ENCODE results near the gene SPTAN1. TPM values are rescaled to one million over a fixed set of nuclear protein-coding genes. Genes with fewer than 3 reads are reported as not detected.

Gene SPTAN1
- total RNA-seq, 1 experiment from 2014 or later = 124 TPM

DNA sequence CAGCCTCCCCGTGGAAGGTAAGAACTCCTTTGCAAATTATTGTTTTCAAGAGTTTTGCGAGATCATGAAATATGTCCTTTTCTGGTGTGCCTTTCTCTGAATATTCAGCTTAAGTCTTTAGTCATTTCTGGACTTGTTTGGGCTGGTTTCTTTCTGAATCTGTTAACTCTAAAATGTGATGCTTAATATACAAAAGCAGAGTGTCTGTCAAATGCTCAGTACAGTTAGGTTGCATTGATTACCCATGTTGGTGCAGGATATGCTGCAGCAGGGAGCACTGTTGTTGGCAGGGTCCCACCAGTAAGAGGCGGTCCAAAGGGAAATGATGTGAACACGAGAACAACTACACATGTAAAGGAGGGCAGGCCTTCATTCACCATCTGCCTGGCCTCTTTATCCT is 47.7 kb downstream of the SPTAN1 start:
- DNase-seq = no peak
- no peak overlapping the region for H3K4me3 ChIP-seq (ENCODE audit: insufficient read depth, low read depth, low read length)
- peaks cover 32% of the 10 kb centered on the region for H3K36me3 ChIP-seq (replicated peaks; ENCODE audit: control insufficient read depth, insufficient read depth, low read length)
- no peaks in the 10 kb centered on the region for H3K27me3 ChIP-seq (ENCODE audit: control insufficient read depth, insufficient read depth, low read length)

- DNase-seq = no peak
- peaks cover 45% of the 10 kb centered on the region for H3K36me3 ChIP-seq (replicated peaks; ENCODE audit: control insufficient read depth, insufficient read depth, low read length)
- no peak overlapping the region for H3K4me3 ChIP-seq (ENCODE audit: insufficient read depth, low read depth, low read length)
- H3K27me3 ChIP-seq (ENCODE audit: control insufficient read depth, insufficient read depth, low read length) = no peaks in the 10 kb centered on the region
Measured at GRCh38 chr9:128603697-128604096, 51.3 kb downstream of the SPTAN1 start.

GRCh38 chr9:128607642-128608350 is 55.4 kb downstream of the SPTAN1 start:
- DNase-seq = no peak
- Histone ChIP-seq H3K4me3 (ENCODE audit: insufficient read depth, low read depth, low read length) (no peak overlapping the region), H3K27me3 (ENCODE audit: control insufficient read depth, insufficient read depth, low read length) (no peaks in the 10 kb centered on the region), H3K36me3 (replicated peaks; ENCODE audit: control insufficient read depth, insufficient read depth, low read length) (peaks cover 52% of the 10 kb centered on the region)

- no peak for DNase-seq
- Histone ChIP-seq H3K36me3 (replicated peaks; ENCODE audit: control insufficient read depth, insufficient read depth, low read length) (peaks cover 52% of the 10 kb centered on the region), H3K27me3 (ENCODE audit: control insufficient read depth, insufficient read depth, low read length) (no peaks in the 10 kb centered on the region), H3K4me3 (ENCODE audit: insufficient read depth, low read depth, low read length) (no peak overlapping the region)
Measured at GRCh38 chr9:128610897-128611296, 58.5 kb downstream of the SPTAN1 start.

DNA sequence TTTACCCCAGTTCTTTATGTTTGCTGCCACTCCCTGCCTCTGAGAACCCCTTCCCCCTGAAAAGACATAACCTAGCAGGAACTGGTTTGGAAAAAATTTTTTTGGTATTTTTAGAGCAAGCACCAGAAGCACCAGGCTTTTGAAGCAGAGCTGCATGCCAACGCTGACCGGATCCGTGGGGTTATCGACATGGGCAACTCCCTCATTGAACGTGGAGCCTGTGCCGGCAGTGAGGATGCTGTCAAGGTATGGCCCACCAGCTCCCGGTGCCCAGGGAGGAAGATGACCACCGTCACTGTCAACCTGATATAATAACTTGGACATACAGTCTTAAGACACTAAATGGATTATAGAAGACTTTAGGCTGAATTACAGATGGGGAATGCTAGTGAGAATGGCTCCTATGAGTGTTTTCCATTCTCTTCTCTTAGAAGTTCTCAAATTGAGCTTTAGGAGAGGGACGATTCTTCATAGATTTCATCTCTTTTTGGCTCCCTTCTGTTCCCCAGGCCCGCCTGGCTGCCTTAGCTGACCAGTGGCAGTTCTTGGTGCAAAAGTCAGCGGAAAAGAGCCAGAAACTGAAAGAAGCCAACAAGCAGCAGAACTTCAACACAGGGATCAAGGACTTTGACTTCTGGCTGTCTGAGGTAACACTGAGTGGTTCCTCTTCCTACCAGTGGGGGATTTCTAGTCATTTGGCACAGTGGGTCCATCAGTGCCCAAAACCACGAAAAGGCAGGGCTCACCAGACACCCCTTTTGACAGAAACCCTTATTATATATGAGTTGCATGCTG is 59.4 kb downstream of the SPTAN1 start:
- H3K36me3 ChIP-seq (replicated peaks; ENCODE audit: control insufficient read depth, insufficient read depth, low read length) = peaks cover 53% of the 10 kb centered on the region
- DNase-seq = no peak
- no peaks in the 10 kb centered on the region for H3K27me3 ChIP-seq (ENCODE audit: control insufficient read depth, insufficient read depth, low read length)
- no peak overlapping the region for H3K4me3 ChIP-seq (ENCODE audit: insufficient read depth, low read depth, low read length)

DNA sequence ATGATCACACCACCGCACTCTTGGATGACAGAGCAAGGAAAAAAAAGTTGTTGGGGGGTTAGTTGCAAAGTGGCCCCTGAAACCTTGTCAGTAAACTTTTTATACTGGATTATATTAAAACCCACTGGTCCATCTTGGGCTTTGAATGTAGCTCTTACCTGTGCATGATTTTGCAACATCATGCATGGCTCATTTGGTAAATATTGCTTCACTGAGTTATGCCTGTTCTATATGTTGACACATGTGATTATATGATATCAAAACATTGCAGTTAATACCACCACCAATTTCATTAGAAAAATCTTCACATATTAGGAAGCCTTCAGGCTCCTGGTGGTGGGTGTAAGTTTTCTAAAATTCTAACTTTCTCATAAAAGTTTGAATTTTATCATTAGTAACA is 62.3 kb downstream of the SPTAN1 start:
- Histone ChIP-seq H3K4me3 (ENCODE audit: insufficient read depth, low read depth, low read length) (no peak overlapping the region), H3K36me3 (replicated peaks; ENCODE audit: control insufficient read depth, insufficient read depth, low read length) (peaks cover 57% of the 10 kb centered on the region), H3K27me3 (ENCODE audit: control insufficient read depth, insufficient read depth, low read length) (no peaks in the 10 kb centered on the region)
- DNase-seq = no peak

DNA sequence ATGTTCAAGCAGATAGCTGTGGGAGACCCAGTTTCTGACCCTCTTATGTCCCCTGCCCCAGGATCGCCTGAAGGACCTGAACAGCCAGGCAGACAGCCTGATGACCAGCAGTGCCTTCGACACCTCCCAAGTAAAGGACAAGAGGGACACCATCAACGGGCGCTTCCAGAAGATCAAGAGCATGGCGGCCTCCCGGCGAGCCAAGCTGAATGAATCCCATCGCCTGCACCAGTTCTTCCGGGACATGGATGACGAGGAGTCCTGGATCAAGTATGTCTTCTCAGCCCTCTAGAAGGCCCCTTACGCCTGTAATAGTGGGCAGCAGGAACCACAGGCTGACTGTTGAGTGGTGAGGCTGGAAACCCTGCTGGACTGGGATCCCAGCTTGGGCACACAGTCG is 63.2 kb downstream of the SPTAN1 start:
- no peak for DNase-seq
- Histone ChIP-seq H3K36me3 (replicated peaks; ENCODE audit: control insufficient read depth, insufficient read depth, low read length) (peaks cover 56% of the 10 kb centered on the region), H3K4me3 (ENCODE audit: insufficient read depth, low read depth, low read length) (no peak overlapping the region), H3K27me3 (ENCODE audit: control insufficient read depth, insufficient read depth, low read length) (no peaks in the 10 kb centered on the region)

DNA sequence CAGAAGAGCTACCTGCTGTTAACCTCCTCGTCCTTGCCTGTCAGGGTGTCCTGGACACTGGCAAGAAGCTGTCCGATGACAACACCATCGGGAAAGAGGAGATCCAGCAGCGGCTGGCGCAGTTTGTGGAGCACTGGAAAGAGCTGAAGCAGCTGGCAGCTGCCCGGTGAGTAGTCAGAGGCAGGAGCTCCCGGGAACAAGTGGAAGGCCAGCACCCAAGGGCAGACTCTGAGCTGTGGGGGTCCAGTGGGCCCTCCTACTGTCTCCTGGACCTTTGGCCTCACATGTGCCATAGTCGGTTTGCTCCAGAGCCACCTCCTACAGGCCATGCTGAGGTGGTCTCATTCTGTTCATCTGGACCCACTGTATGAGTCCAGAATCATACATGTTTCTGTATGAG is 65.6 kb downstream of the SPTAN1 start:
- Histone ChIP-seq H3K36me3 (replicated peaks; ENCODE audit: control insufficient read depth, insufficient read depth, low read length) (peaks cover 54% of the 10 kb centered on the region), H3K27me3 (ENCODE audit: control insufficient read depth, insufficient read depth, low read length) (no peaks in the 10 kb centered on the region), H3K4me3 (ENCODE audit: insufficient read depth, low read depth, low read length) (no peak overlapping the region)
- DNase-seq = no peak

GRCh38 chr9:128619127-128619526 is 66.7 kb downstream of the SPTAN1 start:
- peaks cover 48% of the 10 kb centered on the region for H3K36me3 ChIP-seq (replicated peaks; ENCODE audit: control insufficient read depth, insufficient read depth, low read length)
- H3K4me3 ChIP-seq (ENCODE audit: insufficient read depth, low read depth, low read length) = no peak overlapping the region
- no peaks in the 10 kb centered on the region for H3K27me3 ChIP-seq (ENCODE audit: control insufficient read depth, insufficient read depth, low read length)
- DNase-seq = no peak

DNA sequence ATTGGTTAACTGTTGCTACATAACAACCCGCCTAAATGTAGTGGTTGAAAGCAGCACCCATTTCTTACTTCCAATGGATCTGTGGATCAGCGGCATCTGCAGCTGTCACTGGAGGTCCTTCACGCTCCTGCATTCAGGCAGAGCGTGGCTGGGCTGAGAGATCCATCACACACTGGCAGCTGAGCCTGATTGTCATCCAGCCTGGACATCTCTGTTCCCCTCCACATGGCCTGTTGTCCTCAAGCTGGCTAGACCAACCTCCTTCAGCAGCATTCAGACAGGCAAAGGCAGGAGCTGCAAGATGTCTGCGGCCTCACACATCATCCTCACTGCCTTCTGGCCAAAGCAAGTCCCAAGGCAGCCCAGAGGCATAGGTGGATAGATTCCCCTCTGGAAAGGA is 67.4 kb downstream of the SPTAN1 start:
- Histone ChIP-seq H3K4me3 (ENCODE audit: insufficient read depth, low read depth, low read length) (no peak overlapping the region), H3K36me3 (replicated peaks; ENCODE audit: control insufficient read depth, insufficient read depth, low read length) (peaks cover 49% of the 10 kb centered on the region), H3K27me3 (ENCODE audit: control insufficient read depth, insufficient read depth, low read length) (no peaks in the 10 kb centered on the region)
- DNase-seq = no peak

- no peak for DNase-seq
- no peaks in the 10 kb centered on the region for H3K27me3 ChIP-seq (ENCODE audit: control insufficient read depth, insufficient read depth, low read length)
- no peak overlapping the region for H3K4me3 ChIP-seq (ENCODE audit: insufficient read depth, low read depth, low read length)
- H3K36me3 ChIP-seq (replicated peaks; ENCODE audit: control insufficient read depth, insufficient read depth, low read length) = peaks cover 60% of the 10 kb centered on the region
Measured at GRCh38 chr9:128621730-128622455, 69.5 kb downstream of the SPTAN1 start.

GRCh38 chr9:128624566-128624965 is 72.2 kb downstream of the SPTAN1 start:
- DNase-seq = no peak
- no peaks in the 10 kb centered on the region for H3K27me3 ChIP-seq (ENCODE audit: control insufficient read depth, insufficient read depth, low read length)
- peaks cover 48% of the 10 kb centered on the region for H3K36me3 ChIP-seq (replicated peaks; ENCODE audit: control insufficient read depth, insufficient read depth, low read length)
- no peak overlapping the region for H3K4me3 ChIP-seq (ENCODE audit: insufficient read depth, low read depth, low read length)

GRCh38 chr9:128625391-128626146 is 73.2 kb downstream of the SPTAN1 start:
- Histone ChIP-seq H3K36me3 (replicated peaks; ENCODE audit: control insufficient read depth, insufficient read depth, low read length) (peaks cover 48% of the 10 kb centered on the region), H3K4me3 (ENCODE audit: insufficient read depth, low read depth, low read length) (no peak overlapping the region), H3K27me3 (ENCODE audit: control insufficient read depth, insufficient read depth, low read length) (no peaks in the 10 kb centered on the region)
- DNase-seq = peak; percentile 67

DNA sequence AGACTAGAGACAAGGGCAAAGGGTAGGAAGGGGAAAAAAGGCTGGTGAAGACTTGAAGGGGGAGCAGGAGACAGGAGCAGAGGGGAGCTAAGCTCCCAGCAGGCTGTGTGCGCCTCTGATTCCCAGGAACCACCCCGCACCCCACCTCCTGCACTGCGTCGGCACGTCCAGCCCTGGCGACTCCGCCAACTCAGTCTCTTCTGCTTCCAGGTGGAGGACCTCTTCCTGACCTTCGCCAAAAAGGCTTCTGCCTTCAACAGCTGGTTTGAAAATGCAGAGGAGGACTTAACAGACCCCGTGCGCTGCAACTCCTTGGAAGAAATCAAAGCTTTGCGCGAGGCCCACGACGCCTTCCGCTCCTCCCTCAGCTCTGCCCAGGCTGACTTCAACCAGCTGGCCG is 73.8 kb downstream of the SPTAN1 start:
- DNase-seq = no peak
- Histone ChIP-seq H3K4me3 (ENCODE audit: insufficient read depth, low read depth, low read length) (no peak overlapping the region), H3K27me3 (ENCODE audit: control insufficient read depth, insufficient read depth, low read length) (no peaks in the 10 kb centered on the region), H3K36me3 (replicated peaks; ENCODE audit: control insufficient read depth, insufficient read depth, low read length) (peaks cover 45% of the 10 kb centered on the region)
